HG03575 (cell line): ENCODE results near the gene FUT4.
"Not testable (repeated sequence)": the region's sequence is repeated elsewhere in the genome, so short reads cannot be mapped to it uniquely, and the experiment has no call there.

Experiments
- ATAC-seq: cut with Tn5 transposase; IDR thresholded peaks from one replicate; pipeline ENCODE4 v1.9.1; 2021; ENCODE audit not compliant: unreplicated experiment, insufficient number of reproducible peaks, low FRiP score; ENCODE audit errors: extremely low read depth

Gene FUT4, protein sequence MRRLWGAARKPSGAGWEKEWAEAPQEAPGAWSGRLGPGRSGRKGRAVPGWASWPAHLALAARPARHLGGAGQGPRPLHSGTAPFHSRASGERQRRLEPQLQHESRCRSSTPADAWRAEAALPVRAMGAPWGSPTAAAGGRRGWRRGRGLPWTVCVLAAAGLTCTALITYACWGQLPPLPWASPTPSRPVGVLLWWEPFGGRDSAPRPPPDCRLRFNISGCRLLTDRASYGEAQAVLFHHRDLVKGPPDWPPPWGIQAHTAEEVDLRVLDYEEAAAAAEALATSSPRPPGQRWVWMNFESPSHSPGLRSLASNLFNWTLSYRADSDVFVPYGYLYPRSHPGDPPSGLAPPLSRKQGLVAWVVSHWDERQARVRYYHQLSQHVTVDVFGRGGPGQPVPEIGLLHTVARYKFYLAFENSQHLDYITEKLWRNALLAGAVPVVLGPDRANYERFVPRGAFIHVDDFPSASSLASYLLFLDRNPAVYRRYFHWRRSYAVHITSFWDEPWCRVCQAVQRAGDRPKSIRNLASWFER

DNA sequence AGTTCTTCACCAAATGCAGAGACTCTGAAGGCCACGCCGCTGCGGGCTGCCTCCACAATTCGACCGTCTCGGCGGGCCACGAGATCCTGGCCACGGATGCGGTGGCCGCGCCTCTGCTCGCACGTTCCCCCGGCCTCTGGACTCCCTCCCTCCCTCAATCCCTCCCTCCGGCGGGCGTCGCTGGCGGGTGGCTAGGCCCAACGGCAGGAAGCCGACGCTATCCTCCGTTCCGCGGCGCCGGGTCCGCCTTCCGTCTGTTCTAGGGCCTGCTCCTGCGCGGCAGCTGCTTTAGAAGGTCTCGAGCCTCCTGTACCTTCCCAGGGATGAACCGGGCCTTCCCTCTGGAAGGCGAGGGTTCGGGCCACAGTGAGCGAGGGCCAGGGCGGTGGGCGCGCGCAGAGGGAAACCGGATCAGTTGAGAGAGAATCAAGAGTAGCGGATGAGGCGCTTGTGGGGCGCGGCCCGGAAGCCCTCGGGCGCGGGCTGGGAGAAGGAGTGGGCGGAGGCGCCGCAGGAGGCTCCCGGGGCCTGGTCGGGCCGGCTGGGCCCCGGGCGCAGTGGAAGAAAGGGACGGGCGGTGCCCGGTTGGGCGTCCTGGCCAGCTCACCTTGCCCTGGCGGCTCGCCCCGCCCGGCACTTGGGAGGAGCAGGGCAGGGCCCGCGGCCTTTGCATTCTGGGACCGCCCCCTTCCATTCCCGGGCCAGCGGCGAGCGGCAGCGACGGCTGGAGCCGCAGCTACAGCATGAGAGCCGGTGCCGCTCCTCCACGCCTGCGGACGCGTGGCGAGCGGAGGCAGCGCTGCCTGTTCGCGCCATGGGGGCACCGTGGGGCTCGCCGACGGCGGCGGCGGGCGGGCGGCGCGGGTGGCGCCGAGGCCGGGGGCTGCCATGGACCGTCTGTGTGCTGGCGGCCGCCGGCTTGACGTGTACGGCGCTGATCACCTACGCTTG is at the start of gene FUT4:
Gene FUT4 (plus strand): TSS at position 227 of the 951 bp plus-strand sequence. CDS start 213 bp downstream, at position 440.
- peak; percentile 59 for ATAC-seq

DNA sequence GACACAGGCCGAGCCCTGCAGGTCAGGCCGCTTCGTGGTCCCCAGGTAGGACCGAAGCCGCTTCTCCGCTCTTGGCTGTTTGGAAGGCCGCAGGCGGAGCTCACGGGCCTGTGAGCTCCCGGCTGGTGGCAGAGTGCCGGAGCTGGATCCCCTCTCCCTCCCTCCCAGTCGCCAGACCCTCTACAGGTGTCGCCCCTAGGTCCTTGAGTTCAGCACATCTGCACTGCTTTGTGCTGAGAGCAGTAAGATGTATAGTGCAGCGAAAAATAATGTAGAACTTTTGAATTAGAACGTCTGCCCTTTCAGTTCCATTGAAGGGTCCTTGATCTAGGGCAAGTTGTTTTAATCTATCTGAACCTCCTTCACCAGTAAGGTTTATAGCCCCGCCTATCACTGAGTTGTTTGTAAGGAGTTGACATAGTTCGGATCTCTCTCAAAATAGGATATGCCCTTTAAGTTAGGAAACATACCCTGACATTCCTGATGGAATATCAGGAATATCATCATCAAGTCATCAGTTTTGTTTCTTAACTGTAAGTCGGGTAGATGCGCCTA is 49.5 kb upstream of the FUT4 start:
- ATAC-seq = peak; percentile 20

DNA sequence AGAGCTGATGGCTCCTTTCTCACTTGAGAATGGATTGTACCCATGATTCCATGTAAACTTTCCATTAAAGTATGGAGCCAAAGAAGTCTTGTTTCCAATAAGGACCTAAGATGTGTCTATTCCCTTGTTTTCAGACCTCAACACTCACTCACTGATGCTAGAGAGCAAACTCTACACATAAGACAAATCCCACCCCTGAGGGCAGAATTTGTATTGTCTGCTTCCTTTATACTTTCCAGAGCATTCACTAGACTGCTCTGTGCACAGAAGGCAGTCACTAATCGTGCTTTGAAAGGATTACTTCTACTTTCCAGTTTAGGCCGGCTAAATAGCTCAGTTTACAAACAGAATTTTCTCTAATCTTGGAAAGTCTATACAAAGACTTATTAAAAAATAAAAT is 43.5 kb upstream of the FUT4 start:
- no peak for ATAC-seq

DNA sequence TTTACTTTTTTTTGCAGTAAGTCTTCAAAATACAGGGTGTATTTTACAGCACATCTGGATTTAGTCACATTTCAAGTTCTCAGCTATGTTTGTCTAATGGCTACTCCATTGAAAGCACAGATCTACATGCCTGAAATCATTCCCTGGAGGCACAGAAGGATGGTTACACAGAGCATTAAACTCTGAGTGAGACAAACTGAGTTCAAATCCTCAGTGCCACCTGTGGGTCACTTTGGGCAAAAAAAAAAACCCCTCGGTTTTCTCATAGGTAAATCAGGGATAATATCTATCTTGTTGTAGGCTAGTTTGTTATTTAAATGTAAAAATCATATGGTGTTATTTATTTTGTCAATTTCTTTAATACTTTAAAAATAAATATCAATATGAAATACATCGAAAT is 42.2 kb upstream of the FUT4 start:
- no peak for ATAC-seq

DNA sequence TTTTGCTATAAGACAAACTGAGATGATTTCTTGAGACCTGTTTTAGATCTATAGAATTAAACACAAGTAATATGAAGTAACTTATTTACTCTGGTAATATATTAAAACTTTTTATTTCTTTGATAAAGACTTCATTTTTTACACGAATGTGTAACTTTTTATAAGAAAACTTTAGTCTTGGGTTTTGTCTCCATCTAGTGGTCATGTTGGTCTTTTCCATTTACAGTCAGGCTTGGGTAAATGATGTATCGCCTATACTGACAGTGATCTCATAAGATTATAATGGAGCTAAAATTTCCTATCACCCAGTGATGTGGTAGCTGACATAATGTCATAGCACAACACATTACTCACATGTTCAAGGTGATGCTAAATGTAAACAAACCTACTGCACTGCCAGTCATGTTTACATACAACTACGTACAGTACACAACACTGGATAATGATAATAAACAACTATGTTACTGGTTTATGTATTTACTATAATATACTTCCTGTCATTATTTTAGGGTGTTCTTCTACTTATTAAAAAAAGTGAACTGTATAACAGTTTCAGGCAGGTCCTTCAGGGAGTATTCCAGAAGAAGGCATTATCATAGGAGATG is 38.9 kb upstream of the FUT4 start:
- ATAC-seq = no peak

DNA sequence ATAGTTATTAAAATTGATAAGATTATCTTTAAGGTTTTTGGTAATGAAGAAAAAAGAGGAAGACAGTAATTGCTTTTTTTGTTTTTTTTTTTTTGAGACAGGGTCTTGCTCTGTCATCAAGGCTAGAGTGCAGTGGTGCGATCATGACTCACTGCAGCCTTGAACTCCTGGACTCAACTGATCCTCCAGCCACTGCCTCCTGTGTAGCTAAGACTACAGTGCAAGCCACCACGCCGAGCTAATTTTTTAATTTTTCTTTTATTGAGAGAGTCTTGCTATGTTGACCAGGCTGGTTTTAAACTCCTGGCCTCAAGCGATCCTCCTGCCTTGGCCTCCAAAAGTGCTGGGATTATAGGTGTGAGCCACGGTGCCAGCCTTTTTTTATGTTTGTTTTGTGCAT is 37.2 kb upstream of the FUT4 start:
- not testable (repeated sequence) for ATAC-seq

DNA sequence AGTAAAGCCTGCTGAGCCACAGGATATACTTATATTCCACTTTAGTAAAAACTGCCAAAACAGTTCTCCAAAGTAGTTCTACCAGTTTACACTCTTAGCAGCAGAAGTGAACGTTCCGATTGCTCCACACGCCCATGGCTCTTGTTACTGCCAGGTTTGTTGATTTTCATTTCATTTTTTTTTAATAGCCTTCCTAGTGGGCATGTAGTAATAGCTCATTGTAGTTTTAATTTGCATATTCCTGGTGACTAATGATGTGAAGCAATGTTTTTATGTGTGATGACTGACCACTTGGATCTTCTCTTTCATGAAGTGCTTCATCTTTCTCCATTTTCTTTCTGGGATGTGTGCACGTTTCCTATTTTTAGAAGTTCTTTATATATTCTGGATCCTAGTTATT is 36.2 kb upstream of the FUT4 start:
- no peak for ATAC-seq

DNA sequence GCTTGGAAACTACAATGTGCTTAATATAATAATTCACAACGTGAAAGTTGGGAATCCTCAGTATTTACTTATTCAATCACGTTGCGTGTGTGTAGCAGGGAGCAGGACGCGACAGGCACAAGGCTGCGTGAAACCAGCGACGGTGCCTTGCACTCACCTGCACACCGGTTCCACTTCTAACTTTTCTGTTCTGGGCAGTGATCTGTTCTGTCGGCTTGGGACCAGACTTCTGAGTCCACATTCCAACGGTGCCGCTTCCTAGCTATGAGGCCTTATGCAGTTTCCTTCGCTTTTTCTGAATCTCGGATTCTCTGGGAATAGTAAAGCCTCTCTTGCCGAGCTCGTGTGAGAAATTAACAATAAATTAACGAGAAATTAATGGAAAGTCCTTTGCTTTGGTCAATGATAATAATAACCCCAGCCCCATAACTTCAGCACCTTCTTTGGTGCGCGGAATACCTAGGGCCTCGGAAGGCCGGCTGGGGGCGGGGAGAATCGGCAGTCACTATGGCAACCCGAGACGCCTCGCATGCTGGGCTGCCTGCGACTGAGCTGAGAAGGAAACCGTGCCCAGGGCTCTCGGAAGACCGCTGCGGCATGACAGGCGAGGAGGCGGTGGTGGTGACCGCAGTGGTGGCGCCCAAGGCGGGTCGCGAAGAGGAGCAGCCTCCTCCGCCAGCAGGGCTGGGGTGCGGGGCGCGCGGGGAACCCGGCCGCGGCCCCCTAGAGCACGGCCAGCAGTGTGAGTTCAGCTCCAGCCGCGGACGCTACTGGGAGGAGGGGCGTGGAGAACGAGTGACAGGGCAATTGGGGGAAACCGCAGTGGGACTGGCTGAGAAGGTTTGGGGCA is 31.6 kb upstream of the FUT4 start, which contains the start of gene C11orf97:
Gene C11orf97 (plus strand): TSS at position 530 of the 850 bp plus-strand sequence. CDS start 68 bp downstream, at position 598.
- no peak for ATAC-seq

DNA sequence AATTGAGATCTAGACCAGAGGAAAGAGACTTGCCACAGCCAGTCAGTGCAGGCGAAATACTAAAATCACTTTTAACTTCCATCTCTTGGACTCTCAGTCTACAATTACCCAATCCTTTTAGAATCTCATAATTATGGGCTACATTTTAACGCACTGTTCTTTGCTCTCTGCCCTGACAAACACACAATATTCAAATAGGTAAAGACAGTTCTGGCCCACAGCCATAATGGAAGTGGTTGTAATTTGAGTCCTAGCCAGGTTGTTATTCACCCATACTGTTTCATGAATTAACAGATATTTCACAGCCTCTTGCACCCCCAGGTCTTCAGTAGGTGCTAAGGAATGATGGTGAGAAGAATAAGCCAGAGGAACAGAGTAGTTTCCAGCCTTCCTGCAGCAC is 30.6 kb upstream of the FUT4 start:
- ATAC-seq = no peak

DNA sequence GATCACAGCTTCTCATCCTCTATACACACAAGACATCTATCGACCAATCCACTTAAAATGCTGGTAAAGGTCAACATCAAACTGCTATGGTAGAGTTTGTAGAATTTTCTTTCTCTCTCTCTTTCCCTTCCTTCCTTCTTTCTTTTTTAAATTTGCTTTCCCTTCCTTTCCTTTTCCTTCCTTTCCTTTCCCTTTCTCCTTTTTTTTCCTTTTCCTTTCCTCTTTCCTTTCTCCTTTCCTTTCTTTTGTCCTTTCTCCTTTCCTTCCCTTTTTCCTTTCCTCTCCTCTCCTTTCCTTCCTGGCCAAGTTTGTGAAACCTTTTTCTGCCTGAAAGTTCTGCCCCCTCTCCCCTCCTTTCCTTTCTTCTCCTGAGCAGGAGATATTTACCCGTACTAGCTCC is 28.3 kb upstream of the FUT4 start:
- ATAC-seq = no peak

DNA sequence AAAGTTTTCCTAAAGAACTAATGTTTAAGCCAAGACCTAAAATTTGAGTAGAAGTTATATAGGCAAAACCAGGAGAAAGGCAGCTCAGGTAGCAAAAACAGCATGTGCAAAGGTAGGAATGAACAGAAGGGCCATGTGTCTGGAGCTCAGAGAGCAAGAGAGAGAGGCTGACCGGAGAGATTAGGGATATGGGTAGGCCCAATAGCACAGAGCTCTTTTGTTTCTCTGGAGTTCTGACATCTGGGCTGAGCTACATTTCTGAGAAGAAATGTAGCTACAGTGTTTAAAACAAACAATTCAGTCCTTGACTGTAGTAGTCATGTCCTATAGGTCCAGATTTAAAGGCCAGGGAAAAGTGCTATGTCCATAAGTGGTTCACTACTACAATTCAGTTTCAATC is 27.0 kb upstream of the FUT4 start:
- ATAC-seq = no peak

DNA sequence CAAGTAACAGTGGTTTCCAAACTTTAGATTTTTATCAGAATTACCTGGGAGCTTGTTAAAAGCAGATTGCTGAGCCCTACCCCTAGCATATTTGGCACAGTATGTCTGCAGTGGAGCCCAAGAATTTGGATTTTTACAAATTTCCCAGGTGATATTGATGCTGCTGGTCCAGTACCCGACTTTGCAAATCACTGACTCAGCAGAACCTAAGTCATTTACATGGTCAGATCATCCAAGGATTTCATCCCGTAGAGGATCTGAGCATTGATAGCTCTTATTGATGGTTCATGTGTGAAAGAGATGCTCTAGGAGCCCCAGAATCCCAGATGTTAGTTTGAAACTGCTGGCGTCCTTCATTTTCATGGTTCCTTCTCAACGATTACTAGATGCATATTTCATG is 25.4 kb upstream of the FUT4 start:
- no peak for ATAC-seq

DNA sequence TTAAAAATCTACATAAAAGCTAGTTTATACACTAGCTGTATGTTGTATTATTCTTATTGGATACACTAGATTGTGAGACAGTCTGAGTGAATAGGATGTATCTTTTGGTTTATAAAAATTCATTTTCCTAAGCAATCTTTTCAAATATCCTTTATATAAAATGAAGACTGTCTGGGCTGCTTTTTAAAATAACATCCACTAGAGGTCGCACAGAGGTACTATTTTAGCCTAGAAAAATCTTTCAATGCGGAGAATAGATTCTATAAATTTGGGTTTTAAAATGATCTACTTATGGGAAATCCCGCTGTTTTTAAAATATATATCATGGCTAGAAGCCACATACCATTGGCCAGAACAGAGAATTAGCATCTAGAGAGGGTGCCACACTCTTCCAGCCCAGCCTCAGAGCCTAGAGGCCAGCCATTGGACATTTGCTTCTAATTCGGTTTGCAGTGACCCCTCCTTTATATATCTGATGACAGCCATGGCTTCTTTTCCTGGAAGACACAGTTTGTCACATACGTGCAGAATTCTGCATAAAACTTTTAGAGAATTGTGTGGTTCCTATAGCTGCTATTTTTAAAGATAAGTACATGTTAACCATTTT is 24.1 kb upstream of the FUT4 start:
- no peak for ATAC-seq

DNA sequence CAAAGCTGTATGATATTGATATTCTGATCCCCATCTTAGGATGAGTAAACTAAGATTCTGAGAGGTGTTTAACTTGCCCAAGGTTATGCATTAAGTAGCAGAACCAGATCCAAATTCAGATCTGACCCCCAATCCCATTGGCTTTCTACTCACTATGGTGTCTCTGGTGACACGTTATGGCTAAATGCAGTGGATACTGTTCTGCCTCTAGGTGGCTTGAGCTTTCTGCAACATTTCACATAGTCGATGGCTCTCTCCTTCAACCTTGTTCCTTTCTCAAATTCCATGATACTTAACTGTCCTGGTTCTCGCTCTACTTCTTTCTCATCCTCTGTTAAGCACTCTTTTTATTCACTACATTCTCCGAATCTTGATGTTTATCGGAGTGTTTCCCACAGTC is 22.0 kb upstream of the FUT4 start:
- no peak for ATAC-seq

DNA sequence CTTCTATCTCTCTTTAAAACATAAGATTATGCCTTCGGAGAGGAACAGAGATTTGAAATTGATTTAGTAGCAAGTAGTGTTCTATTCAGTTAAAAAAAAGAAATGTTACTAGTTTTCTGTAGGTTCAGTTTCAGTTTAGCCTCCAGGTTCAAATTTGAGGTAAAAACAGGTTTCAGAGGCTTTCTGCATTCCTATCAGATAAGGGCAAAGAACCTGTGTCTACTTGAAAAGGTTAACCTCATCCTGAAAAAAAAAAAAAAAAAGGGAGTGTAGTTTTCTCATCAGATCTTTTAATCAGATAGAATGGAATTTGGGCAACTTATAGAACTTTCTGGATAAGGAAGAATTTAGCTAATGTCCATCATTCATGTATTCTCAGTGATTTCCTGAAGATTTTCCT is 19.4 kb upstream of the FUT4 start:
- no peak for ATAC-seq

DNA sequence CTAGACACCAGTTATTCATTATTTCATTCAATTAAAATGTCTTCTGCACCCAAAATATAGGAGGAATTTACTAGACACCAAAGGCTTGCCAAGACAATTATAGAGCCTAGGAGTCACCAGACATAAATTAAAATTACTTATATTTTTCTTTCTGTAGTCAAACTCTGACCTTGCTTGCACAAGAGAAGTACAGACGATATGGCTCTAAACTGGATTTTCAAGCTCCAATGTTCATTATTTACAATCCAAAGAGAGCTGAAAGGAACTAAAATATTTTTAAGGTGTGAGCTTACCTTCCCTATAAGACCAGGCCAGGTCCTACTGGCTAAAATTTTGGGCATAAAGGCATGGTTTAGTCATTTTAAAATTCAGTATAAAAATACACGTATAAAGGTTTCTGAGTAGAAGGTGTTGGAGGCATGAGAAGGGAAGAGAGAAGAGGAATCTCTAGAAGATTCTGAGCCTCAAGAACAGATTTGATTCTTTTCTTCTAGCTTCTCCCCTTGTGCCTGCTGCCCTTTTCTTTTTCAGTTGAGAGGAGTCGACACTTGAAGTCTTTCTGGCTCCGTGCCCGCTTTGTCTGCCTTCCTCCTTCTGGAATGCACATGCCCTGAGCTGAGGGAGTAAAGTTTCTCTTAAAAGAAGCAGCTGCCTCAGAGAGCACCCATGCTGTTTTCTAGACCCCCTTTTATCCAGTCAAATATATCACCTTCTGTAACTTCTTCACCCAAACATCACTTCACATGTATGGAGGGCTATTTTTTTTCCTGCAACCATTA is 18.0 kb upstream of the FUT4 start:
- no peak for ATAC-seq
